ENCODE data around the gene IGF1R. TPM values are rescaled to one million over a fixed set of nuclear protein-coding genes. Genes with fewer than 3 reads are reported as not detected.

Gene IGF1R
- total and polyA plus RNA-seq, 8 donors = 8.1 to 50.3 (median 36.0) TPM

- intact Hi-C loops (cut with DNase I) = no loop called here
- 51 to 73% methylated on average over 4 of the region's 4 CpGs for WGBS, 2 donors
- no peak for FAIRE-seq
These were observed 194.6 kb downstream of the IGF1R start for GRCh38 chr15:98842973-98843285.

DNA sequence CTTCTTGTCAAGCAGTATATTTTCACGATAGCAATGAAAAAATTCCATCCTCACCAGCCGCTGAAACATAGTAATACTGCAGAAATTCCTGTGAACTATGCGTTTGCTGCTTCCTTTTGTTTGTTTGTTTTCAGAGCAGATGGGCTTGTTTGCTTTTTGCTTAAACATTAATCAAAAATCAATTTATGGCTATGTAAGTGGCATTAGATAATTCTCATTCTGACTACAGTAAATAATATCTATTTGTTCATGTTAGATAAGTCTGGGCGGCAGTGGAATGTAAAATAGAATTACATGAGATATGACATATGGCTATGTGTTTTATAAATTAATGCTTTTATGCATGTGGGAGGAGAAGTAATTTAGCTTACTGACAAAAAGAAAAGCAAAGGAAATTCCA lies 195.5 kb downstream of the IGF1R start:
- peak; percentile 59 to 79 (median 77) for ATAC-seq
- FAIRE-seq = no peak
- WGBS, 2 donors = 17 to 18% methylated on average over 4 of the region's 4 CpGs

More at GRCh38 chr15:98842973-98843285, 194.6 kb downstream of the IGF1R start:
- no peak for TF ChIP-seq CTCF (IDR thresholded peaks at IDR 0.05)
- no peaks in the 10 kb centered on the region for H3K9me3 ChIP-seq
- ATAC-seq (peak in 3 of 4 donors; percentile 57 to 67 (median 61)), DNase-seq (no peak)
- H3K4me3 ChIP-seq = no peak overlapping the region
- H3K27me3 ChIP-seq = no peaks in the 10 kb centered on the region
- no peak overlapping the region for H3K27ac ChIP-seq
- H3K36me3 ChIP-seq = no peaks in the 10 kb centered on the region
- H3K4me1 ChIP-seq = peaks cover 12 to 27% (median 24%) of the 10 kb centered on the region in 3 donors

GRCh38 chr15:98844261-98844660 lies 195.9 kb downstream of the IGF1R start:
- Histone ChIP-seq H3K27ac (no peak overlapping the region), H3K36me3 (no peaks in the 10 kb centered on the region), H3K9me3 (no peaks in the 10 kb centered on the region), H3K27me3 (no peaks in the 10 kb centered on the region), H3K4me1 (peaks cover 16 to 30% (median 28%) of the 10 kb centered on the region in 3 donors), H3K4me3 (peak overlapping the region in 1 of 4 donors; percentile 7)
- intact Hi-C loops (cut with DNase I) = no loop called here
- no peak for TF ChIP-seq CTCF (IDR thresholded peaks at IDR 0.05)
- WGBS, 2 donors = 13 to 18% methylated on average over 3 of the region's 3 CpGs
- DNase-seq = no peak
- FAIRE-seq = no peak
- peak in 1 of 4 donors; percentile 15 for ATAC-seq

More for the DNA sequence above, 195.5 kb downstream of the IGF1R start:
- Histone ChIP-seq H3K27me3 (no peaks in the 10 kb centered on the region), H3K36me3 (no peaks in the 10 kb centered on the region), H3K9me3 (no peaks in the 10 kb centered on the region), H3K4me3 (peak overlapping the region in 1 of 4 donors; percentile 7), H3K27ac (no peak overlapping the region), H3K4me1 (peaks cover 12 to 27% (median 26%) of the 10 kb centered on the region in 3 donors)
- intact Hi-C loops (cut with DNase I) = no loop called here
- TF ChIP-seq CTCF (IDR thresholded peaks at IDR 0.05) = no peak
- DNase-seq = no peak

DNA sequence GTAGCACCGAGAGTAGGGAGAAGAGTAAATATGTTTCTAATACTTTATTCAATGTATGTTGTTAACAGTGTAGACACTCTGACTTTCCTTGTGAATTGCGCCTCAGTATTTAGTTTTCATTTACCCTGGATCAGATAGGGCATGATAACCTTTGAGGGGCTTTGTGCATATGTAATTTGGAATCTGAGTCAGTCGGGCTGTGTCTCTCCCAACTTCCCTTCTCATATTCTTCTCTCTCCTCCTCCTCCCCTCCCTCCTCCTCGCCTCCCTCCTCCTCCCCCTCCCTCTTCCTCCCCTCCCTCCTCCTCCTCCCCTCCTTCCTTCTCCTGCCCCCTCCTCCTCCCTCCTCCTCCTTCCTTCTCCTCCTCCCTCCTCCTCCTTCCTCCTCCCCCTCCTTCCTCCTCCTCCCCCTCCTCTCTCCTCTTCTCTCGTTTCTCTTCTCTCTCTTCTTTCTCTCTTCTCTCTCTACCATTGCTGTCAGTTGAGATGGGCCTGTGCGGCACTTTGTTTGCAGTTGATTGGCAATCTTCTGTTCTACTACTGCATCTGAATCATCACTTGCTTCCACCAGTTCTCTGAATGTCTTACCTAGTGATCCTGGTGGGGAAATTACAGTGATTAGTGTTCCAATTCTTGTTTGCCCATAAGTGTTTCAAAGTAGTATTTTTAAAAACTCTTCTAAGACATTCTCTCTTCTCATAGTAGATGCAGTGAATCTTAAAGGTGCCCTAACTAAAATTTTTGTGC lies 197.0 kb downstream of the IGF1R start:
- peaks cover 26 to 34% (median 34%) of the 10 kb centered on the region in 3 donors for H3K4me1 ChIP-seq
- 58 to 62% methylated on average over 5 to 6 of the region's 6 CpGs for WGBS, 2 donors
- no peak for TF ChIP-seq CTCF (IDR thresholded peaks at IDR 0.05)
- H3K27me3 ChIP-seq = no peaks in the 10 kb centered on the region
- no peaks in the 10 kb centered on the region for H3K36me3 ChIP-seq
- no peaks in the 10 kb centered on the region for H3K9me3 ChIP-seq
- DNase-seq (no peak), FAIRE-seq (no peak), ATAC-seq (no peak)
- H3K27ac ChIP-seq = no peak overlapping the region
- H3K4me3 ChIP-seq = no peak overlapping the region
- intact Hi-C loops (cut with DNase I) = no loop called here

- FAIRE-seq (no peak), DNase-seq (peak; percentile 64 to 84 (median 70)), ATAC-seq (peak; percentile 61 to 76 (median 70))
- Histone ChIP-seq H3K4me3 (no peak overlapping the region), H3K27me3 (no peaks in the 10 kb centered on the region), H3K9me3 (no peaks in the 10 kb centered on the region), H3K4me1 (peaks cover 6 to 26% (median 22%) of the 10 kb centered on the region in 3 donors), H3K36me3 (no peaks in the 10 kb centered on the region), H3K27ac (peak overlapping the region in 2 of 4 donors; percentile 72 to 83)
- WGBS, 2 donors = 26 to 42% methylated on average over 15 of the region's 15 CpGs
- intact Hi-C loops (cut with DNase I) = no loop called here
- TF ChIP-seq CTCF (IDR thresholded peaks at IDR 0.05) = peak; percentile 24 to 45 (median 43)
These were observed 202.7 kb downstream of the IGF1R start for GRCh38 chr15:98850961-98851572.

All from pancreas (tissue), 10 donors.